ENCODE measurements around the gene SLC16A10. TPM values are rescaled to one million over a fixed set of nuclear protein-coding genes. Genes with fewer than 3 reads are reported as not detected.
"Not testable (repeated sequence)": the region's sequence is repeated elsewhere in the genome, so short reads cannot be mapped to it uniquely, and the experiment has no call there.

SLC16A10 gene
- total and polyA plus RNA-seq, 2 donors (not counting 3 experiments of a cell fraction or from before 2014, with no cell fraction given) = not detected

DNA sequence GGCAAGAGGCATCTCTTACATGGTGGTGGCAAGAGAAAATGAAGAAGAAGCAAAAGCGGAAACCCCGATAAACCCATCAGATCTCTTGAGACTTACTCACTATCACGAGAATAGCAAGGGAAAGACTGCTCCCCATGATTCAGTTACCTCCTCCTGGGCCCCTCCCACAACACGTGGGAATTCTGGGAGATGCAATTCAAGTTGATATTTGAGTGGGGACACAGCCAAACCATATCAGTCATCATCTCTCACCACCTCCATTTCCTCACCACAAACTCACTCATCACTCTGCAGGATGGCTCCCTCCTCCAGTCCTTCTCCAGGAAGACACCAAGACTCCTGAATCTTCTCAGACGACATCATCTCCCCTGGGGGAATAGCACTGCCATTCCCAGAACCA is 25.8 kb upstream of the SLC16A10 start:
- intact Hi-C loops (cut with micrococcal nuclease) (no loop called here), dilution Hi-C loops (cut with MboI; ENCODE audit: extremely low pct_ligation_motif_present, low sequenced_read_pairs) (no loop called here)
- no peak overlapping the region for H3K4me2 ChIP-seq (ENCODE audit: insufficient read depth, low read length)
- H3K4me3 ChIP-seq (replicated peaks in 1 of 3; ENCODE audit: insufficient read depth in 1 of 3, low read depth in 1 of 3, low read length in 3 of 3) = no peak overlapping the region
- no peaks in the 10 kb centered on the region for H3K9me3 ChIP-seq (replicated peaks; ENCODE audit: control insufficient read depth, insufficient read depth, low read length)
- no peaks in the 10 kb centered on the region for H3K79me2 ChIP-seq (ENCODE audit: control insufficient read depth, insufficient read depth, low read length)
- no peak for FAIRE-seq
- no peaks in the 10 kb centered on the region for H3K4me1 ChIP-seq (ENCODE audit: control insufficient read depth, extremely low read depth, insufficient read depth, low read length)
- H2AFZ ChIP-seq (ENCODE audit: low read depth, low read length) = no peak overlapping the region
- DNase-seq (ENCODE audit: low read depth, low spot score) = no peak
- no peaks in the 10 kb centered on the region for H3K36me3 ChIP-seq (ENCODE audit: control insufficient read depth in 2 of 2, extremely low read depth in 1 of 2, insufficient read depth in 2 of 2, low read length in 2 of 2)
- H4K20me1 ChIP-seq (replicated peaks; ENCODE audit: control insufficient read depth, extremely low read depth, insufficient read depth, low read length) = no peaks in the 10 kb centered on the region
- no TSS peak for BruUV-seq (replicated peaks)
- H3K9me1 ChIP-seq (replicated peaks; ENCODE audit: control insufficient read depth, extremely low read depth, insufficient read depth, low read length) = no peaks in the 10 kb centered on the region
- ChIA-PET CTCF (no interaction called here), POLR2A (no interaction called here)
- no peak overlapping the region for H3K27ac ChIP-seq (ENCODE audit: insufficient read depth, low read depth, low read length)
- TF ChIP-seq MYC (IDR thresholded peaks at IDR 0.05; ENCODE audit: low read depth, low read length) (no peak), GATA2 (IDR thresholded peaks at IDR 0.05; ENCODE audit: insufficient read depth, insufficient read length, low read depth, low read length) (no peak), POLR2A (IDR thresholded peaks at IDR 0.05; ENCODE audit: low read depth, low read length) (no peak), JUN (IDR thresholded peaks at IDR 0.05; ENCODE audit: borderline replicate concordance, insufficient read depth, insufficient read length, low read depth) (no peak), FOS (IDR thresholded peaks at IDR 0.05; ENCODE audit: borderline replicate concordance, insufficient read depth, low read length) (no peak), POLR2AphosphoS5 (IDR thresholded peaks at IDR 0.05; ENCODE audit: insufficient read depth, low read depth, low read length) (no peak), EZH2 (IDR thresholded peaks at IDR 0.05; ENCODE audit: borderline replicate concordance, low read depth, low read length, severe bottlenecking) (no peak)
- TF ChIP-seq, protein P1, sequence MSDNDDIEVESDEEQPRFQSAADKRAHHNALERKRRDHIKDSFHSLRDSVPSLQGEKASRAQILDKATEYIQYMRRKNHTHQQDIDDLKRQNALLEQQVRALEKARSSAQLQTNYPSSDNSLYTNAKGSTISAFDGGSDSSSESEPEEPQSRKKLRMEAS (IDR thresholded peaks at IDR 0.05; ENCODE audit: insufficient read depth, insufficient read length) = no peak
- TF ChIP-seq, protein P2, sequence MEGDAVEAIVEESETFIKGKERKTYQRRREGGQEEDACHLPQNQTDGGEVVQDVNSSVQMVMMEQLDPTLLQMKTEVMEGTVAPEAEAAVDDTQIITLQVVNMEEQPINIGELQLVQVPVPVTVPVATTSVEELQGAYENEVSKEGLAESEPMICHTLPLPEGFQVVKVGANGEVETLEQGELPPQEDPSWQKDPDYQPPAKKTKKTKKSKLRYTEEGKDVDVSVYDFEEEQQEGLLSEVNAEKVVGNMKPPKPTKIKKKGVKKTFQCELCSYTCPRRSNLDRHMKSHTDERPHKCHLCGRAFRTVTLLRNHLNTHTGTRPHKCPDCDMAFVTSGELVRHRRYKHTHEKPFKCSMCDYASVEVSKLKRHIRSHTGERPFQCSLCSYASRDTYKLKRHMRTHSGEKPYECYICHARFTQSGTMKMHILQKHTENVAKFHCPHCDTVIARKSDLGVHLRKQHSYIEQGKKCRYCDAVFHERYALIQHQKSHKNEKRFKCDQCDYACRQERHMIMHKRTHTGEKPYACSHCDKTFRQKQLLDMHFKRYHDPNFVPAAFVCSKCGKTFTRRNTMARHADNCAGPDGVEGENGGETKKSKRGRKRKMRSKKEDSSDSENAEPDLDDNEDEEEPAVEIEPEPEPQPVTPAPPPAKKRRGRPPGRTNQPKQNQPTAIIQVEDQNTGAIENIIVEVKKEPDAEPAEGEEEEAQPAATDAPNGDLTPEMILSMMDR (IDR thresholded peaks at IDR 0.05; ENCODE audit: extremely low read depth in 1 of 2, insufficient read depth in 1 of 2, low read depth in 1 of 2, low read length in 2 of 2) = no peak
- H3K27me3 ChIP-seq (ENCODE audit: control insufficient read depth in 2 of 2, insufficient read depth in 2 of 2, low read length in 2 of 2) = peaks cover 7 to 9% of the 10 kb centered on the region in 2 experiments
- H3K9ac ChIP-seq (replicated peaks; ENCODE audit: extremely low read depth, insufficient read depth, low read length) = no peak overlapping the region

DNA sequence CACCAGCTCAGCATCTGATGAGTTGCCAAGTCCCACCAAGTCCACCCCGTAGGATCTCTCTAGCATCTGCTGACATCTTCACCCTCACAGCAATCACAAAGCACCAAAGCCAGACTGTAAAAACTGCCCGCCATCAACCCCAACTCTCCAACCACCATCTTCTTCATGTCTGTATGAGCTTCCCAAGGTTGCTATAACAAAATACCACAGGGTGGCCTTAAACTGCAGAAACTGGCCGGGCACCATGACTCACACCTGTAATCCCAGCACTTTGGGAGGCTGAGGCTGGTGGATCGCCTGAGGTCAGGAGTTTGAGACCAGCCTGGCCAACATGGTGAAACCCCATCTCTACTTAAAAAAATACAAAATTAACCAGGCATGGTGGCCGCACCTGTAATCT is 25.3 kb upstream of the SLC16A10 start:
- dilution Hi-C loops (cut with MboI; ENCODE audit: extremely low pct_ligation_motif_present, low sequenced_read_pairs); H3K9me1 ChIP-seq (replicated peaks; ENCODE audit: control insufficient read depth, extremely low read depth, insufficient read depth, low read length); H3K27ac ChIP-seq (ENCODE audit: insufficient read depth, low read depth, low read length); intact Hi-C loops (cut with micrococcal nuclease); POLR2A ChIA-PET; H3K27me3 ChIP-seq (ENCODE audit: control insufficient read depth in 2 of 2, insufficient read depth in 2 of 2, low read length in 2 of 2); H3K4me3 ChIP-seq (replicated peaks in 1 of 3; ENCODE audit: insufficient read depth in 1 of 3, low read depth in 1 of 3, low read length in 3 of 3); H4K20me1 ChIP-seq (replicated peaks; ENCODE audit: control insufficient read depth, extremely low read depth, insufficient read depth, low read length); H2AFZ ChIP-seq (ENCODE audit: low read depth, low read length); H3K36me3 ChIP-seq (ENCODE audit: control insufficient read depth in 2 of 2, extremely low read depth in 1 of 2, insufficient read depth in 2 of 2, low read length in 2 of 2); H3K9ac ChIP-seq (replicated peaks; ENCODE audit: extremely low read depth, insufficient read depth, low read length); BruUV-seq (replicated peaks); FAIRE-seq; H3K4me1 ChIP-seq (ENCODE audit: control insufficient read depth, extremely low read depth, insufficient read depth, low read length); H3K9me3 ChIP-seq (replicated peaks; ENCODE audit: control insufficient read depth, insufficient read depth, low read length); H3K79me2 ChIP-seq (ENCODE audit: control insufficient read depth, insufficient read depth, low read length); DNase-seq (ENCODE audit: low read depth, low spot score); H3K4me2 ChIP-seq (ENCODE audit: insufficient read depth, low read length); CTCF ChIA-PET: not testable (repeated sequence)

DNA sequence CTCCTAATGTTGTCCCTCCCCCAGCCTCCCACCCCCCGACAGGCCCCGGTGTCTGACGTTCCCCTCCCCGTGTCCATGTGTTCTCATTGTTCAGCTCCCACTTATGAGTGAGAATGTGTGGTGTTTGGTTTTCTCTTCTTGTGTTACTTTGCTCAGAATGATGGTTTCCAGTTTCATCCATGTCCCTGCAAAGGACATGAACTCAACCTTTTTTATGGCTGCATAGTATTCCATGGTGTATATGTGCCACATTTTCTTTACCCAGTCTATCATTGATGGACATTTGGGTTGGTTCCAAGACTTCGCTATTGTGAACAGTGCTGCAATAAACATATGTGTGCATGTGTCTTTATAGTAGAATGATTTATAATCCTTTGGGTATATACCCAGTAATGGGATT is 24.4 kb upstream of the SLC16A10 start:
- H3K27ac ChIP-seq (ENCODE audit: insufficient read depth, low read depth, low read length); H3K4me3 ChIP-seq (replicated peaks in 1 of 3; ENCODE audit: insufficient read depth in 1 of 3, low read depth in 1 of 3, low read length in 3 of 3); POLR2A ChIA-PET; H3K9me1 ChIP-seq (replicated peaks; ENCODE audit: control insufficient read depth, extremely low read depth, insufficient read depth, low read length); BruUV-seq (replicated peaks); CTCF ChIA-PET; H3K4me2 ChIP-seq (ENCODE audit: insufficient read depth, low read length); dilution Hi-C loops (cut with MboI; ENCODE audit: extremely low pct_ligation_motif_present, low sequenced_read_pairs); H3K9ac ChIP-seq (replicated peaks; ENCODE audit: extremely low read depth, insufficient read depth, low read length); H4K20me1 ChIP-seq (replicated peaks; ENCODE audit: control insufficient read depth, extremely low read depth, insufficient read depth, low read length); intact Hi-C loops (cut with micrococcal nuclease); H3K79me2 ChIP-seq (ENCODE audit: control insufficient read depth, insufficient read depth, low read length); H3K36me3 ChIP-seq (ENCODE audit: control insufficient read depth in 2 of 2, extremely low read depth in 1 of 2, insufficient read depth in 2 of 2, low read length in 2 of 2); H3K27me3 ChIP-seq (ENCODE audit: control insufficient read depth in 2 of 2, insufficient read depth in 2 of 2, low read length in 2 of 2); DNase-seq (ENCODE audit: low read depth, low spot score); FAIRE-seq; H3K4me1 ChIP-seq (ENCODE audit: control insufficient read depth, extremely low read depth, insufficient read depth, low read length); H3K9me3 ChIP-seq (replicated peaks; ENCODE audit: control insufficient read depth, insufficient read depth, low read length); H2AFZ ChIP-seq (ENCODE audit: low read depth, low read length): not testable (repeated sequence)

Data from endothelial cell of umbilical vein (primary cell).